SU-DHL-6 (cell line): ENCODE results near the gene ZNF586.

Source experiments
- CTCF ChIP-seq: fragments of 200-600 bp; sonication (generic); IDR thresholded peaks from one replicate; pipeline ENCODE4 v1.5.1; 2017; ENCODE audit warnings: antibody characterized with exemption, mild to moderate bottlenecking, low read length, moderate library complexity; ENCODE audit not compliant: insufficient read depth, poor library complexity, severe bottlenecking
- EZH2phosphoT487 ChIP-seq: fragments of 200-600 bp; sonication (generic), shearing (Covaris generic); conservative IDR thresholded peaks from 2 replicates; pipeline ENCODE4 v1.6.1; 2018; ENCODE audit warnings: mild to moderate bottlenecking, antibody characterized with exemption, low read length, moderate library complexity, mixed read lengths

DNA sequence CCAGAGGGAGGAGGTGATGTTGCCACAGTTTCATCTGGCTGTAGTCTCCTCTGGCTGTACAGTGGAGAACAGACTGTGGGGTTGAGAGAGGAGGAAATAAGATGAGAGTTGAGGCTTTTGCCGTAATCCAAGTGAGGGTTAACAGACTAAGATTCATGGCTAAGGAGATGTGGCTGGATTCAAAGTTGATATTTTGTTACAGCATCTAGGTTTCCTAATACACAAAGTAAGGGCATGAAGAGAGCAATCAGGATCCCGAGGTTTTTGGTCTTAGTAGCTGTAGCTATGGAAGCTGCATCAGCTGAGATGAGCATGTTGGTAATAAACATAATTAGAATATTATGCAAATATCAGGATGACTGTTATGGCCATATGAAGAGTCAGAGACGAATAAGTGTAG lies 21.4 kb upstream of the ZNF586 start:
- TF ChIP-seq CTCF = no peak
- TF ChIP-seq EZH2phosphoT487 = no peak
